GM18951 (cell line): ENCODE data around the gene ECI1.

Source experiments
- POLR2A ChIP-seq: IDR thresholded peaks from 4 replicates; pipeline ENCODE4 v1.6.1; 2011; ENCODE audit warnings: mild to moderate bottlenecking; ENCODE audit not compliant: insufficient read length, insufficient read depth; ENCODE audit errors: extremely low read depth
- in situ Hi-C: fragments of 300-500 bp; cut with MboI; formaldehyde crosslinking; loops from one replicate; pipeline ENCODE4 v1.12.0; 2022; ENCODE audit warnings: low sequenced_read_pairs, mixed read lengths, inconsistent platforms; ENCODE audit not compliant: unreplicated experiment

ECI1 gene

GRCh38 chr16:2213817-2214718 is 37.3 kb downstream of the ECI1 start:
- TF ChIP-seq POLR2A = no peak
- in situ Hi-C loops = no loop called here

DNA sequence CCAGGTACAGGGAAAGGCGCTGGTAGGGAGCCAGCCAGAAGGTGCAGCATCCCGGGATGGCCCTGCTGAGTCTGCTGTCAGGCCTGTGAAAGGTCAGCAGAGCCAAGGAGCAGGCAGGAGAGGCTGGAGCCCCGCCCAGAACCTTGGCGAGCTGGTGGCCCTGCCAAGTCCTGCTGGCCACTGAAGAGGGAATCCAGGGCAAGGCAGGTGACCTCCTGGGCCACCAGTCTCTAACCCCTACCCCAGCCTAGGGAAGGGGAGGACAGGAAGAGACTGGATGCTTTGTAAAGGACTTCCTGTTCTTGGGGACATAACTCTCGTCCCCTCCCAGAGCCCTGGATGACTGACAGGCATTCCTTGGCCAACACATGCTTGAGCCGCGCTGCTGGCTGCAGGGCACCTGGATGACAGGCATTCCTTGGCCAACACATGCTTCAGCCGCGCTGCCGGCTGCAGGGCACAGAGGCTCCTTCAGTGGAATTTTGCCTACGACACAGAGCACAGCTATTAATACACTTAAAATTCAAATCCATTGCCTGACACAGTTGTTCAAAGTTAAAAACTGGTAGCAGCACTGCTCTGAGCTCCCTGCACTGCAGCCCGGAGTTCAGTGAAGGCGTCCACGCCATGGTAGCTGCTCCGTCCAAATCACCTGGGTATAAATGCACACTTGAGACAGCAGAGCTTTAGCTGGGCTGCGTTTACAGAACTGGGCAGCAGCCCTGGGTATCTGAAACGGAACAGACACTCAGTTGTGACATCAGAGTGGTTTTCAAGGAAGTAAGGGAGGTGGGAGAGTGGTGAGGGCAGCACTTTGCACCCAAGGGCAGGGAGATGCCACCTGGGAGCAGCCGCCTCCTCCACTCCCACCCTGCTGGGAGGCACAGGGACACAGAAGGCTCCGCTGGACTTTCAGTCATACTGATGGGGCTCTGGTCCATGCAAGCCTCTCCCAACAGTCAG is 38.7 kb downstream of the ECI1 start:
- in situ Hi-C loops = no loop called here
- no peak for TF ChIP-seq POLR2A

DNA sequence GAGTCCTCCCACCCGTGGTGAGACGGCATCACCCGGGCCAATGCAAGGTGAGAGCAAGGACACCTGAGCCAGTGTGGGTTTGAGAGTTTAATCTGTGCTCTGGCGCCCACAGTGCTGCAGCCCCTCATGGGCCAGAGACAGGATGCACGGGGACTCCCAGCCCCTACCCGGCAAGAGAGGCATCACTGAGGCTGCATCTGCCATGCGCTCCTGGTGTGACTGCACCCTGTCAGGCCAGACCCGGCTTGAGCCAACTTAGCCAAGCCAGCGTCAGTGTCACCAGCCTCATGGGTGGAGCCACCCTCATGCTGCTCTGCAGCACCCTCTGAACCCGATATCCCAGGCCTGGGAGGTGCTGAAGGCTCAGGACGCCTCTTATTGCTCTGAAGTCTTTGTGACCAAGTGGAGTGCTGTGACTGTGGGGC is 39.5 kb downstream of the ECI1 start:
- in situ Hi-C loops = no loop called here
- TF ChIP-seq POLR2A = no peak

DNA sequence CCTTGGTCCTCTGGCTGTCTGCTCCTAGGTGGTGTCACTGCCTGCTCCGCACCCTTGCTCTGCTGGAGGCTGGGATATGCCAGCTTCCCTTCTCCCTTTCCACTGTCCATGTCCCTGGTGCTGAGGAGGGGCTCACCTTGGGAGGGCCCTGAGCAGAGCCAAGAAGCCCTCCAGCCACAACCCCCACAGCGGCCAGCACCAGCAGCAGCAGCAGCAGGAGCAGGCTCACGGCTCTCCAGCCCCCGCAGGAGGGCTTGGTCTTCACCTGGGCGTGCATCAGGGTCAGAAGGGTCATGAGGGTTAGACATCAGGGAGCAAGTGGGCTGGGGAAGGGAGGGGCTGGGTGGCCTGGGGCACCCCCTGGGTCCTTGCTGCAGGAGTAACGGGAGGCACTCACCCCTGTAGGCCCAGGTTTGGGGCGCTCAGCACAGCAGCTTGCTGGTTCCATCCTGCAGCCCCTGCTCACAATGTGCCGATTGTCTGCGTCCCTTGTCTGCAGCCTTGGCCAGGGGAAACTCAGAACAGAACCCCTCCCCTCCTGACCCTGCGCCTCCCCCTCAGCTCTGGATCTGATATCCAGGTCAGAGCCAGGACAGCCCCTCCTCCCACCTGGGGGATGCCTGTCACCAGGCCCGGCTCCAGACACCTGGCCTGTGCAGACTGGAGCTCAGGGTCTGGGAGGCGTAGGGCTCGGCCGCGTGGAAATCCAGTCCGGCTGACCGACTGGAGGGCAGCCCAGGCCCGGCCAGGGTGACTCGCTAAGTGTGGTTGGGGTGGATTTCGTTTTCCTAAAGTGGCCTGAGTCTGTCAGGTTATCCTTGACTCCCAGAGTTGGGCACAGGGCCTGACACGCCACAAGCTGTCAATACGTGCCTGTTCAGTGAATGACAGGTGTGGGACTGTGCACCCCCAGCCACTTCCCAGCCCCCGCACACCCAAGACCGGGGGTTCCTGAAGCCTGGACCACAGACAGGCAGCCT is 40.7 kb downstream of the ECI1 start, which contains the start of gene BRICD5:
Gene BRICD5, minus strand, starts transcription at position 478 of the 980 bp plus-strand sequence. Its CDS starts 30 bp downstream, at position 448.
- no peak for TF ChIP-seq POLR2A
- in situ Hi-C loops = no loop called here

DNA sequence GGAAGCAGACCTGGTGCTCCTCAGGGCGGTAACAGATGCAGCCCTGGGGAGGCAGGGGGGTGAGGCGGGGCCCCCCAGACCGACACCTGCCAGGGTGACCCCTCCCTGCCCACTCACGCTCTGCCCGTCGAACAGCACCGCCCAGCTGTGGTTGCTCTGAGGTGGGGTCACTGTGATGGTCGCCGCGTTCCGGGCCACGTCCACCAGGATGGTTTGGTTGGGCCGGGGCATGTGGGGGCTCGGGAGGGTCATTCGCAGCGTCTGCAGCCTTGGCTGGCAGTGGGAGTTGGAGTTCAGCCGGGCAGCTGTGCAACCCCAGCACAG is 41.4 kb downstream of the ECI1 start:
- no peak for TF ChIP-seq POLR2A
- in situ Hi-C loops = no loop called here

DNA sequence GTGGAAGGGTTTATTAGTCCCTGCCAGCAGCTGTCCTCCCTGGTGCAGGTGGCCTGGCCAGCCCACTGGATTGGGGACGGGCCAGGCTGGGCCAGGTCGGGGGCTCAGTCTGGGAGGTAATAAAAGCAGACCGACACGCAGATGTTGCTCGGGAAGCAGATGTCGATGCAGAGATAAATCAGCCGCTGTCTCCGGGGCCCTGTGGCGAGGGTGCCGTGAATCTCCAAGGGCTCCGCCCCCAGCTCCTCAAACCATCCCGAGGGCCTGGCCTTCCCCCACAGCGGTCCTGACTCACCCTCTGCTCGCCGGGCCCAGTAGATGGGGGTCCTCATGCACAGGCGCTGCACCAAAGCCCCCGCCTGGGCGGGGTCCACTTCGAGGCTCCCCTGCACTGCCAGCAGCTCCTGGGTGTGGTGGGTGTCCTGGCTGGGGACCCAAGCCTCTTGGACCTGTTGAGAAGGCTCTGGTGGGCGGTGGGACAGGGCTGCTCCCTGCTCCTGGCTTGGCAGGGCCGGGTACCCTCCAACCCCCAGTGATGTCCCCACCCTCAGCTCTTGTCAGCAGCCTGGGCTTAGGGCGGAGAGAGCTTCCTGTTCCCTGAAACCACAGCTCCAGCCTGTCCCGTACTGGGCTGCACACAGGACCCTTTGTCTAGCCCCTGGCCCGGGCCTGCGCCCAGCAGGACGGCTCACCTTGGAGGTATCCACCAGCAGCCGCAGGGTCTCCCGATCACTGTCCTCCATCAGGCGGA is 42.0 kb downstream of the ECI1 start:
- in situ Hi-C loops = no loop called here
- no peak for TF ChIP-seq POLR2A

- in situ Hi-C loops = no loop called here
- TF ChIP-seq POLR2A = no peak
These were observed 42.6 kb downstream of the ECI1 start for GRCh38 chr16:2208772-2209171.

DNA sequence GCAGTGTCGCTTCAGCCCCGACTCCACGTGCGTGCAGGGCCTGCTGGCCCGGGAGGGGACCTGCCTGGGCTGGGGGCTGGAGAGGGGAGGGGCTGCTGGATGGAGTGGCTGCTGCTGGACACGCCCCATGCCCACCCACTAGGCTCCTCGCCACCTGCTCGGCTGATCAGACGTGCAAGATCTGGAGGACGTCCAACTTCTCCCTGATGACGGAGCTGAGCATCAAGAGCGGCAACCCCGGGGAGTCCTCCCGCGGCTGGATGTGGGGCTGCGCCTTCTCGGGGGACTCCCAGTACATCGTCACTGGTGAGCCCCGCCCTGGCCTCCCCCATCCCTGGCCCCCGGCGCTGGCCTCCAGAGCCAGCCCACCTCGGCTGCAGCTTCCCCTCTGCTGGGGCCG is 43.1 kb downstream of the ECI1 start:
- in situ Hi-C loops = no loop called here
- no peak for TF ChIP-seq POLR2A

DNA sequence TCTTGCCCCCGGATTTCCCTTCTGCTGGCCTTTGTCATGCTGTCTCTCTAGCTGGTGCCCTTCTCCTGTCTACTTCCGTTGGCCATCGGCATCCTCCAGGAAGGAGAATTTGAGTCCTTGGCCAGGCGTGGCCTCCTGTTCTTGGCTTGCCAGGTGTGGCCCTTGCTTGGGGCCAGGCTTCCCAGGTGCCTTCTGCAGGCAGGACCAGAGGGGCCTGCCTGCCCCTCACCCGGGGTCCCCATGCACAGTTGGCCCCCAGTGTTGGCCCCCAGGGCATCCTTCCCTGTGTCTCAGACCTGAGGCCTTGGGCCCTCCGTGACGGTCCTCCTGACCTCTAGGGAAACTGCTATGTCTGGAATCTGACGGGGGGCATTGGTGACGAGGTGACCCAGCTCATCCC is 43.5 kb downstream of the ECI1 start:
- in situ Hi-C loops = no loop called here
- TF ChIP-seq POLR2A = no peak

- in situ Hi-C loops = no loop called here
- TF ChIP-seq POLR2A = peak; percentile 9
These were observed 44.5 kb downstream of the ECI1 start for GRCh38 chr16:2206780-2207433.

DNA sequence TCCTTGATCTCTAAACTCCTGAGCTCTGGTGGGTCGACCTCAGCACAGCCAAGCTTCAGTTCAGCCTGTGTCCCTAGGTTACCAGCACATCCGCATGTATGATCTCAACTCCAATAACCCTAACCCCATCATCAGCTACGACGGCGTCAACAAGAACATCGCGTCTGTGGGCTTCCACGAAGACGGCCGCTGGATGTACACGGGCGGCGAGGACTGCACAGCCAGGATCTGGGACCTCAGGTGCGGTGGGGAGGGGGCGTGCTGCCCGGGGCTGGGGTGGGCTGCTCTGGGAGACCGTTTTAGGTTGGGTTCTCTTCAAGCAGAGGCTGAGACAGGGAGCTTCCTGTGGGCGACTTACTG is 45.0 kb downstream of the ECI1 start:
- no peak for TF ChIP-seq POLR2A
- in situ Hi-C loops = no loop called here
